Ovary (tissue), 9 donors: ENCODE data around the gene JADE2. TPM values are rescaled to one million over a fixed set of nuclear protein-coding genes. Genes with fewer than 3 reads are reported as not detected.
A peak's percentile ranks its signal among the peaks of the same experiment; 100 is the strongest.

ENCODE experiments used
- DNase-seq, 5 donors: peaks; one replicate each; pipeline ENCODE4 v3.0.0-alpha.2; 2019 to 2020
- H3K27ac ChIP-seq, 2 donors: fragments of 200-600 bp; one replicate each; pipeline versions ENCODE4 v1.5.1 to v1.8.0; 2019 to 2022
- H3K27me3 ChIP-seq: fragments of 200-600 bp; one replicate; pipeline ENCODE4 v1.8.0; 2022
- H3K36me3 ChIP-seq: fragments of 200-600 bp; sonication (generic); one replicate; pipeline ENCODE4 v1.5.1; 2019
- H3K4me1 ChIP-seq: one replicate; pipeline ENCODE4 v1.8.1; 2013; ENCODE audit warnings: mild to moderate bottlenecking, moderate library complexity; ENCODE audit not compliant: insufficient read depth
- H3K4me3 ChIP-seq: fragments of 200-600 bp; sonication (generic); one replicate; pipeline ENCODE4 v1.5.1; 2017
- H3K9me3 ChIP-seq, 2 donors: fragments of 200-600 bp in 1 of 2; sonication (generic) in 1 of 2; one replicate each; pipeline versions ENCODE4 v1.5.1 to v1.8.1; 2013 to 2019; ENCODE audit warnings: mild to moderate bottlenecking in 1 of 2, moderate library complexity in 1 of 2
- CTCF ChIP-seq, 3 donors: fragments of 450-650 bp in 2 of 3; fragments of 200-600 bp in 1 of 3; IDR thresholded peaks; one replicate each; pipeline versions ENCODE4 v1.5.1 to v1.8.0; 2016 to 2022; ENCODE audit warnings: antibody characterized with exemption in 3 of 3, mild to moderate bottlenecking in 1 of 3
- EP300 ChIP-seq: sonication (generic); formaldehyde crosslinking; IDR thresholded peaks from one replicate; pipeline ENCODE4 v1.6.1; 2017; ENCODE audit warnings: antibody characterized with exemption
- POLR2A ChIP-seq: fragments of 450-650 bp; IDR thresholded peaks from one replicate; pipeline ENCODE4 v1.6.1; 2017; ENCODE audit warnings: antibody characterized with exemption, mild to moderate bottlenecking, moderate library complexity
- WGBS, 3 donors: extraction: QIAGEN DNeasy Blood & Tissue Kit in 1 of 3; methylation state at CpG; one replicate each; pipeline versions ENCODE4 v1.1.5 to v1.1.7; 2013 to 2017; 5-methylcytosine and 5-hydroxymethylcytosine counted together
- intact Hi-C, 4 donors: fragments of 100-400 bp; cut with DNase I; formaldehyde crosslinking; loops; one replicate each; pipeline versions ENCODE4 v1.11.0 to v1.15.1; 2022 to 2023
- polyA plus RNA-seq, 2 donors: library from polyadenylated mRNA; stranded (reverse); fragments of 200-250 nt in 1 of 2; fragments of 350-450 nt in 1 of 2; fragmentation: Illumina TruSeq in 1 of 2; extraction: RNeasy Lipid Tissue Mini Kit (QIAGEN cat#74804) in 1 of 2; gene quantifications; one replicate each; pipeline ENCODE4 v1.2.3, GENCODE V29; 2013 to 2014
- total RNA-seq, 7 donors: library from RNA; depleted of rRNA in 2 of 7; stranded (reverse); fragments of >200 nt in 2 of 7; fragmentation: NEBNext Ultra II Directional in 3 of 7; extraction: Animal tissue kit (Norgen Biotek cat#: 25700) in 3 of 7; gene quantifications; one replicate each; pipeline versions ENCODE4 v1.1.0 to v1.2.4, GENCODE V29; 2016 to 2023
- donor health status: DM: no; HTN: no; CAD: no; lungs with moderate emphysema.
- donor health status: DM: no; HTN: no; CAD: no.
- donor health status: Bipolar disorder and iron deficiency.
- donor health status: DM: yes; HTN: yes; CAD: no.
- donor health status: DM: no; HTN: no; CAD: no.
- donor health status: DM: yes; HTN: yes; CAD: no.

JADE2 gene
- total and polyA plus RNA-seq, 9 donors, result 23.2 to 82.9 (median 66.0) TPM

- TF ChIP-seq EP300 (no peak), CTCF (IDR thresholded peaks at IDR 0.05) (no peak), POLR2A (no peak)
- Histone ChIP-seq H3K9me3 (no peaks in the 10 kb centered on the region), H3K27ac (no peak overlapping the region), H3K36me3 (no peaks in the 10 kb centered on the region), H3K4me1 (peaks cover 2% of the 10 kb centered on the region), H3K27me3 (no peaks in the 10 kb centered on the region), H3K4me3 (no peak overlapping the region)
- WGBS, 3 donors, result 88 to 91% (median 91%) methylated on average over 5 of the region's 5 CpGs
- DNase-seq, result no peak
- intact Hi-C loops, result no loop called here
These were observed 7.9 kb upstream of the JADE2 start for GRCh38 chr5:134517553-134517952.

GRCh38 chr5:134519989-134520388 is 5.5 kb upstream of the JADE2 start:
- TF ChIP-seq EP300 (no peak), CTCF (IDR thresholded peaks at IDR 0.05) (no peak), POLR2A (no peak)
- no peaks in the 10 kb centered on the region for H3K36me3 ChIP-seq
- H3K4me3 ChIP-seq, result no peak overlapping the region
- H3K4me1 ChIP-seq, result peaks cover 3% of the 10 kb centered on the region
- intact Hi-C loops, result no loop called here
- no peak overlapping the region for H3K27ac ChIP-seq
- no peaks in the 10 kb centered on the region for H3K27me3 ChIP-seq
- 80 to 85% (median 84%) methylated on average over 2 of the region's 2 CpGs for WGBS, 3 donors
- no peak for DNase-seq
- H3K9me3 ChIP-seq, result no peaks in the 10 kb centered on the region

- no peak for TF ChIP-seq POLR2A
- TF ChIP-seq CTCF (IDR thresholded peaks at IDR 0.05), result no peak
- no peak for TF ChIP-seq EP300
- Histone ChIP-seq H3K4me1 (peaks cover 3% of the 10 kb centered on the region), H3K27me3 (no peaks in the 10 kb centered on the region), H3K27ac (no peak overlapping the region), H3K9me3 (no peaks in the 10 kb centered on the region), H3K36me3 (no peaks in the 10 kb centered on the region), H3K4me3 (no peak overlapping the region)
- 25 to 39% (median 26%) methylated on average over 3 of the region's 3 CpGs for WGBS, 3 donors
- no peak for DNase-seq
- intact Hi-C loops, result no loop called here
These were observed 3.6 kb upstream of the JADE2 start for GRCh38 chr5:134521841-134522240.

- peaks cover 11% of the 10 kb centered on the region for H3K4me1 ChIP-seq
- peak overlapping the region; percentile 92 to 96 for H3K27ac ChIP-seq
- WGBS, 3 donors, result 7 to 9% (median 8%) methylated on average over 12 to 13 of the region's 13 CpGs
- intact Hi-C loops, result loop anchor here in 2 of 4 donors (2.0 kb wide), 1 partner anchor 113 kb away; the partner anchor contains the start of gene CDKN2AIPNL (in 2 of the 2)
- no peaks in the 10 kb centered on the region for H3K27me3 ChIP-seq
- peak overlapping the region; percentile 90 for H3K4me3 ChIP-seq
- DNase-seq, result no peak
- H3K36me3 ChIP-seq, result no peaks in the 10 kb centered on the region
- TF ChIP-seq POLR2A (no peak), CTCF (IDR thresholded peaks at IDR 0.05) (peak in 1 of 3 donors; percentile 22)
- H3K9me3 ChIP-seq, result no peaks in the 10 kb centered on the region
These were observed 1.8 kb upstream of the JADE2 start for GRCh38 chr5:134523543-134524271.
